Measurements from ENCODE around the gene DSTYK.

DNA sequence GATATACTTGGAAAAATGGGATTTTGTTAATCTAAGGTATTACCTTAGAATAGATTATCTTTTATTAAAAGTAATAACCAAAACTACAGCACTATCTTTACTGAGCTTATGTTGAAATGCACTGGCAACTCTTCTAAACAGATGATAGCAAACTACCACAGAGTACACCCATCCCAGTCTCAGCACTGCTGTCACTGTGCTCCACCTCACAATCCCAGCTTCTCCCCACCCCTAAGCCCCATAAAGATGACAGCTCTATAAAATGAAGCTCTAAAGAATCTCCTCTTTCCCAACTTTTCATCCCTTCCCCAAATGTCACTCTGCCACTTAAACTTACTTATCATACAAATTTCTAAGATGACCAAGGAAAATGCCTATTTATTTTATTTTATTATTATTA is 6.4 kb downstream of the DSTYK start:
- TF ChIP-seq, protein P1, sequence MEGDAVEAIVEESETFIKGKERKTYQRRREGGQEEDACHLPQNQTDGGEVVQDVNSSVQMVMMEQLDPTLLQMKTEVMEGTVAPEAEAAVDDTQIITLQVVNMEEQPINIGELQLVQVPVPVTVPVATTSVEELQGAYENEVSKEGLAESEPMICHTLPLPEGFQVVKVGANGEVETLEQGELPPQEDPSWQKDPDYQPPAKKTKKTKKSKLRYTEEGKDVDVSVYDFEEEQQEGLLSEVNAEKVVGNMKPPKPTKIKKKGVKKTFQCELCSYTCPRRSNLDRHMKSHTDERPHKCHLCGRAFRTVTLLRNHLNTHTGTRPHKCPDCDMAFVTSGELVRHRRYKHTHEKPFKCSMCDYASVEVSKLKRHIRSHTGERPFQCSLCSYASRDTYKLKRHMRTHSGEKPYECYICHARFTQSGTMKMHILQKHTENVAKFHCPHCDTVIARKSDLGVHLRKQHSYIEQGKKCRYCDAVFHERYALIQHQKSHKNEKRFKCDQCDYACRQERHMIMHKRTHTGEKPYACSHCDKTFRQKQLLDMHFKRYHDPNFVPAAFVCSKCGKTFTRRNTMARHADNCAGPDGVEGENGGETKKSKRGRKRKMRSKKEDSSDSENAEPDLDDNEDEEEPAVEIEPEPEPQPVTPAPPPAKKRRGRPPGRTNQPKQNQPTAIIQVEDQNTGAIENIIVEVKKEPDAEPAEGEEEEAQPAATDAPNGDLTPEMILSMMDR (IDR thresholded peaks at IDR 0.05): no peak
- TF ChIP-seq POLR2A (IDR thresholded peaks at IDR 0.05) (no peak), POLR2AphosphoS5 (IDR thresholded peaks at IDR 0.05) (no peak), EP300 (IDR thresholded peaks at IDR 0.05; ENCODE audit: low read depth) (no peak)
